ENCODE results near the gene KIF12. TPM values are rescaled to one million over a fixed set of nuclear protein-coding genes. Genes with fewer than 3 reads are reported as not detected.
"Not testable (repeated sequence)": the region's sequence is repeated elsewhere in the genome, so short reads cannot be mapped to it uniquely, and the experiment has no call there.

KIF12 gene
- total and polyA plus RNA-seq, 2 donors (not counting 1 experiment from before 2014, with no cell fraction given): not detected

DNA sequence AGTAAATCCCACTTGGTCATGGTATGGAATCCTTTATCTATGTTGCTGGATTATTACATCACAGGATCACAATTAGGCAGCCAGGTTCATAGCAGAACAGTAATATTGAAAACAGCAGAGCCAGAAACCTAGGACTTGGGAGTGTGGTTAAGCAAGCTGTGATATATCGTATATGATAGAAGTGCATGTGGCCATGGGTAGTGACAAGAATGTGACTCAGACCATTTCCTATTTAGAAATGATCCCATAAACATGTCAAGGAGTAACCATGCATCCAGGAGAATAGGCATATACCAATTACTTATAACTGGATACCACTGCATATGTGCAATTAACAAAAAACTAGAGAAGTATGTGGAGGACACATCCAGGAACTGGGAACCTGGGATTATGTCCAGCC lies 52.2 kb downstream of the KIF12 start:
- CTCF ChIA-PET: no interaction called here
- H3K4me1 Mint-ChIP-seq: no peaks in the 10 kb centered on the region

DNA sequence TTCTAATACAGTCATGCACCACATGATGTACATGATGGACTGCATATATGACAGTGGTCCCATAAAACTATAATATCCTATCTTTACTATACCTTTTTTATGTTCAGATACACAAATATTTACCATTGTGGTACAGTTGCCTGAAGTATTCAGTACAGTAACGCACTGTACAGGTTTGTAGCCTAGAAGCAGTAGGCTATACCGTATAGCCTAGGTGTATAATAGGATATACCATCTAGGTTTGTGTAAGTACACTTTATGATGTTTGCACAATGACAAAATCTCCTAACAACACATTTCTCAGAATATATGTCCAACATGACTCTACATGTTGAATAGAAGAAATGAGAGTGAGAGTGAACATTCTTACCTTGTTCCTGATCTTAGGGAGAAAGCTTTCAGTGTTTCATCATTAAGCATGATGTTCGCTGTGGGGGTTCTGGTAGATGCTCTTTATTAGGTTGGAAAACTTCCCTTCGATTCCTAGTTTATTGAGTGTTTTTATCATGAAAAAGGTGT lies 52.8 kb downstream of the KIF12 start:
- 100% methylated on average over 1 of the region's 4 CpGs for WGBS (ENCODE audit: insufficient coverage)

More for the DNA sequence above, 52.2 kb downstream of the KIF12 start:
- Mint-ChIP-seq H3K4me3 (no peak overlapping the region), H3K9me3 (ENCODE audit: insufficient read depth) (no peaks in the 10 kb centered on the region), H3K27ac (no peak overlapping the region), H3K27me3 (peaks cover 4% of the 10 kb centered on the region)
- Histone ChIP-seq H3K79me2 (ENCODE audit: control insufficient read depth, insufficient read depth, low read length) (no peaks in the 10 kb centered on the region), H3K9me3 (ENCODE audit: control extremely low read depth in 1 of 3, control insufficient read depth in 2 of 3, insufficient read depth in 1 of 3, low read length in 2 of 3) (peaks cover 0 to 8% (median 0%) of the 10 kb centered on the region in 3 donors), H2AFZ (ENCODE audit: insufficient read depth, low read depth, low read length, poor library complexity, severe bottlenecking) (no peak overlapping the region), H3K4me2 (replicated peaks; ENCODE audit: low read depth, low read length, poor library complexity, severe bottlenecking) (no peak overlapping the region), H3K4me3 (ENCODE audit: control extremely low read depth in 1 of 5, extremely low read depth in 1 of 5, insufficient read depth in 1 of 5, low read depth in 2 of 5, low read length in 4 of 5) (no peak overlapping the region), H3K4me1 (ENCODE audit: control insufficient read depth in 2 of 2, insufficient read depth in 2 of 2, low read length in 2 of 2) (no peaks in the 10 kb centered on the region), H3K27me3 (replicated peaks in 1 of 4; ENCODE audit: control extremely low read depth in 1 of 4, control insufficient read depth in 3 of 4, insufficient read depth in 4 of 4, low read length in 3 of 4) (no peaks in the 10 kb centered on the region), H3K27ac (ENCODE audit: low read length in 2 of 2) (no peak overlapping the region), H3K36me3 (replicated peaks in 1 of 2; ENCODE audit: control extremely low read depth in 1 of 2, control insufficient read depth in 1 of 2, extremely low read depth in 1 of 2, insufficient read depth in 2 of 2, low read length in 1 of 2) (no peaks in the 10 kb centered on the region), H3K9ac (ENCODE audit: low read length) (no peak overlapping the region), H4K20me1 (ENCODE audit: control insufficient read depth, insufficient read depth, low read length, poor library complexity, severe bottlenecking) (no peaks in the 10 kb centered on the region)
- WGBS (ENCODE audit: insufficient coverage): no CpG with 5 or more reads among the region's 1 CpG
- no peak for TF ChIP-seq EZH2 (IDR thresholded peaks at IDR 0.05; ENCODE audit: borderline replicate concordance, insufficient read depth, low read depth, low read length, poor library complexity, severe bottlenecking)
- TF ChIP-seq, protein P1, sequence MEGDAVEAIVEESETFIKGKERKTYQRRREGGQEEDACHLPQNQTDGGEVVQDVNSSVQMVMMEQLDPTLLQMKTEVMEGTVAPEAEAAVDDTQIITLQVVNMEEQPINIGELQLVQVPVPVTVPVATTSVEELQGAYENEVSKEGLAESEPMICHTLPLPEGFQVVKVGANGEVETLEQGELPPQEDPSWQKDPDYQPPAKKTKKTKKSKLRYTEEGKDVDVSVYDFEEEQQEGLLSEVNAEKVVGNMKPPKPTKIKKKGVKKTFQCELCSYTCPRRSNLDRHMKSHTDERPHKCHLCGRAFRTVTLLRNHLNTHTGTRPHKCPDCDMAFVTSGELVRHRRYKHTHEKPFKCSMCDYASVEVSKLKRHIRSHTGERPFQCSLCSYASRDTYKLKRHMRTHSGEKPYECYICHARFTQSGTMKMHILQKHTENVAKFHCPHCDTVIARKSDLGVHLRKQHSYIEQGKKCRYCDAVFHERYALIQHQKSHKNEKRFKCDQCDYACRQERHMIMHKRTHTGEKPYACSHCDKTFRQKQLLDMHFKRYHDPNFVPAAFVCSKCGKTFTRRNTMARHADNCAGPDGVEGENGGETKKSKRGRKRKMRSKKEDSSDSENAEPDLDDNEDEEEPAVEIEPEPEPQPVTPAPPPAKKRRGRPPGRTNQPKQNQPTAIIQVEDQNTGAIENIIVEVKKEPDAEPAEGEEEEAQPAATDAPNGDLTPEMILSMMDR (IDR thresholded peaks at IDR 0.05): no peak
- POLR2A ChIA-PET: no interaction called here
- ATAC-seq (ENCODE audit: low read depth) (no peak), DNase-seq (no peak)
- intact Hi-C loops (cut with micrococcal nuclease): no loop called here

DNA sequence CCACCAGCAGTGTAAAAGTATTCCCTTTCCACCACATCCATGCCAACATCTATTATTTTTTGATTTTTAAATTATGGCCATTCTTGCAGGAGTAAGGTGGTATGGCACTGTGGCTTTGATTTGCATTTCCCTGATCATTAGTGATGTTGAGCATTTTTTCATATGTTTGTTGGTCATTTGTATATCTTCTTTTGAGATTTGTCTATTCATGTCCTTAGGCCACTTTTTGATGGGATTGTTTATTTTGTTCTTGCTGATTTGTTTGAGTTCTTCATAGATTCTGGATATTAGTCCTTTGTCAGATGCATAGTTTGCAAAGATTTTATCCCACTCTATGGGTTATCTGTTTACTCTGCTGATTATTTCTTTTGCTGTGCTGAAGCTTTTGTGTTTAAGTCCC lies 55.4 kb downstream of the KIF12 start:
- H3K4me1 ChIP-seq (ENCODE audit: control insufficient read depth in 2 of 2, insufficient read depth in 2 of 2, low read length in 2 of 2); H3K4me1 Mint-ChIP-seq; H3K79me2 ChIP-seq (ENCODE audit: control insufficient read depth, insufficient read depth, low read length); H3K27ac ChIP-seq (ENCODE audit: low read length in 2 of 2); intact Hi-C loops (cut with micrococcal nuclease); H2AFZ ChIP-seq (ENCODE audit: insufficient read depth, low read depth, low read length, poor library complexity, severe bottlenecking); H3K4me3 Mint-ChIP-seq; H3K27ac Mint-ChIP-seq; CTCF ChIA-PET; H4K20me1 ChIP-seq (ENCODE audit: control insufficient read depth, insufficient read depth, low read length, poor library complexity, severe bottlenecking); H3K9me3 Mint-ChIP-seq (ENCODE audit: insufficient read depth); H3K36me3 ChIP-seq (replicated peaks in 1 of 2; ENCODE audit: control extremely low read depth in 1 of 2, control insufficient read depth in 1 of 2, extremely low read depth in 1 of 2, insufficient read depth in 2 of 2, low read length in 1 of 2); H3K27me3 Mint-ChIP-seq; H3K4me3 ChIP-seq (ENCODE audit: control extremely low read depth in 1 of 5, extremely low read depth in 1 of 5, insufficient read depth in 1 of 5, low read depth in 2 of 5, low read length in 4 of 5); H3K9ac ChIP-seq (ENCODE audit: low read length); H3K4me2 ChIP-seq (replicated peaks; ENCODE audit: low read depth, low read length, poor library complexity, severe bottlenecking); H3K9me3 ChIP-seq (ENCODE audit: control extremely low read depth in 1 of 3, control insufficient read depth in 2 of 3, insufficient read depth in 1 of 3, low read length in 2 of 3); ATAC-seq (ENCODE audit: low read depth); DNase-seq; H3K27me3 ChIP-seq (replicated peaks in 1 of 4; ENCODE audit: control extremely low read depth in 1 of 4, control insufficient read depth in 3 of 4, insufficient read depth in 4 of 4, low read length in 3 of 4); POLR2A ChIA-PET: not testable (repeated sequence)

More for the DNA sequence above, 52.8 kb downstream of the KIF12 start:
- Mint-ChIP-seq H3K4me1 (no peaks in the 10 kb centered on the region), H3K27me3 (peaks cover 4% of the 10 kb centered on the region), H3K4me3 (no peak overlapping the region), H3K9me3 (ENCODE audit: insufficient read depth) (no peaks in the 10 kb centered on the region), H3K27ac (no peak overlapping the region)
- TF ChIP-seq EZH2 (IDR thresholded peaks at IDR 0.05; ENCODE audit: borderline replicate concordance, insufficient read depth, low read depth, low read length, poor library complexity, severe bottlenecking): no peak
- TF ChIP-seq, protein P1 (IDR thresholded peaks at IDR 0.05): no peak
- intact Hi-C loops (cut with micrococcal nuclease): no loop called here
- no peak overlapping the region for H3K9ac ChIP-seq (ENCODE audit: low read length)
- H3K79me2 ChIP-seq (ENCODE audit: control insufficient read depth, insufficient read depth, low read length): no peaks in the 10 kb centered on the region
- no peaks in the 10 kb centered on the region for H3K27me3 ChIP-seq (replicated peaks in 1 of 4; ENCODE audit: control extremely low read depth in 1 of 4, control insufficient read depth in 3 of 4, insufficient read depth in 4 of 4, low read length in 3 of 4)
- no peak overlapping the region for H3K4me2 ChIP-seq (replicated peaks; ENCODE audit: low read depth, low read length, poor library complexity, severe bottlenecking)
- ChIA-PET CTCF (no interaction called here), POLR2A (no interaction called here)
- ATAC-seq (ENCODE audit: low read depth): no peak
- H3K27ac ChIP-seq (ENCODE audit: low read length in 2 of 2): no peak overlapping the region
- no peaks in the 10 kb centered on the region for H3K36me3 ChIP-seq (replicated peaks in 1 of 2; ENCODE audit: control extremely low read depth in 1 of 2, control insufficient read depth in 1 of 2, extremely low read depth in 1 of 2, insufficient read depth in 2 of 2, low read length in 1 of 2)
- DNase-seq: no peak
- H4K20me1 ChIP-seq (ENCODE audit: control insufficient read depth, insufficient read depth, low read length, poor library complexity, severe bottlenecking): no peaks in the 10 kb centered on the region
- H3K9me3 ChIP-seq (ENCODE audit: control extremely low read depth in 1 of 3, control insufficient read depth in 2 of 3, insufficient read depth in 1 of 3, low read length in 2 of 3): peaks cover 0 to 8% (median 0%) of the 10 kb centered on the region in 3 donors
- no peak overlapping the region for H2AFZ ChIP-seq (ENCODE audit: insufficient read depth, low read depth, low read length, poor library complexity, severe bottlenecking)
- no peak overlapping the region for H3K4me3 ChIP-seq (ENCODE audit: control extremely low read depth in 1 of 5, extremely low read depth in 1 of 5, insufficient read depth in 1 of 5, low read depth in 2 of 5, low read length in 4 of 5)
- H3K4me1 ChIP-seq (ENCODE audit: control insufficient read depth in 2 of 2, insufficient read depth in 2 of 2, low read length in 2 of 2): no peaks in the 10 kb centered on the region
